Astrocyte (in vitro differentiated cells and primary cell): Measurements from ENCODE around the gene BIRC6. TPM values are rescaled to one million over a fixed set of nuclear protein-coding genes. Genes with fewer than 3 reads are reported as not detected.

ENCODE experiments used
- DNase-seq: peaks from one replicate; pipeline ENCODE4 v3.0.0-alpha.2; 2010; ENCODE audit warnings: low read depth
- FAIRE-seq: peaks from 2 replicates; lab custom pipeline; 2011; peaks lifted over from hg19 to GRCh38; lab: Jason Lieb, UNC
- H2AFZ ChIP-seq: 2 replicates; pipeline ENCODE4 v1.6.0; 2012; ENCODE audit warnings: low read depth, low read length, inconsistent platforms
- H3K27ac ChIP-seq: 2 replicates; pipeline ENCODE4 v1.5.1; 2011; ENCODE audit warnings: low read depth, low read length, inconsistent platforms
- H3K27me3 ChIP-seq: 2 replicates; pipeline ENCODE4 v1.6.0; 2011; ENCODE audit warnings: low read length, inconsistent platforms; ENCODE audit not compliant: insufficient read depth
- H3K36me3 ChIP-seq: 2 replicates; pipeline ENCODE4 v1.5.1; 2011; ENCODE audit warnings: low read length, inconsistent platforms; ENCODE audit not compliant: insufficient read depth
- H3K4me1 ChIP-seq: 2 replicates; pipeline ENCODE4 v1.5.1; 2011; ENCODE audit warnings: low read length, inconsistent platforms; ENCODE audit not compliant: insufficient read depth
- H3K4me2 ChIP-seq: 2 replicates; pipeline ENCODE4 v1.6.0; 2012; ENCODE audit warnings: low read length, inconsistent platforms
- H3K4me3 ChIP-seq: 2 replicates; pipeline ENCODE4 v1.5.1; 2011; ENCODE audit warnings: low read depth, mild to moderate bottlenecking, low read length, inconsistent platforms; ENCODE audit not compliant: insufficient read depth
- H3K79me2 ChIP-seq: 2 replicates; pipeline ENCODE4 v1.6.0; 2012; ENCODE audit warnings: mild to moderate bottlenecking, low read length, inconsistent platforms; ENCODE audit not compliant: insufficient read depth
- H3K9ac ChIP-seq: 2 replicates; pipeline ENCODE4 v1.6.0; 2012; ENCODE audit warnings: mild to moderate bottlenecking, low read length, inconsistent platforms
- H3K9me3 ChIP-seq: 2 replicates; pipeline ENCODE4 v1.5.1; 2012; ENCODE audit warnings: low read depth, mild to moderate bottlenecking, low read length, inconsistent platforms; ENCODE audit not compliant: insufficient read depth
- H4K20me1 ChIP-seq: 2 replicates; pipeline ENCODE4 v1.6.0; 2012; ENCODE audit warnings: low read length, inconsistent platforms; ENCODE audit not compliant: insufficient read depth
- H3K27ac Mint-ChIP-seq: one replicate; pipeline ENCODE4 v1.8.0; 2021; ENCODE audit warnings: mild to moderate bottlenecking, mixed read lengths; ENCODE audit not compliant: unreplicated experiment
- H3K27me3 Mint-ChIP-seq: one replicate; pipeline ENCODE4 v1.8.0; 2021; ENCODE audit warnings: low read depth, mixed read lengths; ENCODE audit not compliant: unreplicated experiment
- H3K36me3 Mint-ChIP-seq: one replicate; pipeline ENCODE4 v1.8.0; 2021; ENCODE audit warnings: low read depth, mixed read lengths; ENCODE audit not compliant: unreplicated experiment
- H3K4me1 Mint-ChIP-seq: one replicate; pipeline ENCODE4 v1.8.0; 2021; ENCODE audit warnings: low read depth, mixed read lengths; ENCODE audit not compliant: unreplicated experiment
- H3K4me3 Mint-ChIP-seq: one replicate; pipeline ENCODE4 v1.8.0; 2021; ENCODE audit warnings: mild to moderate bottlenecking, moderate library complexity, mixed read lengths; ENCODE audit not compliant: unreplicated experiment
- H3K9me3 Mint-ChIP-seq: one replicate; pipeline ENCODE4 v1.8.0; 2021; ENCODE audit warnings: mild to moderate bottlenecking, mixed read lengths; ENCODE audit not compliant: unreplicated experiment
- EZH2 ChIP-seq: IDR thresholded peaks from 2 replicates; pipeline ENCODE4 v1.6.1; 2012; ENCODE audit warnings: mild to moderate bottlenecking, low read length, inconsistent platforms; ENCODE audit not compliant: insufficient read depth
- total RNA-seq: library from RNA; stranded (reverse); gene quantifications from 2 replicates; pipeline ENCODE4 v1.2.1, GENCODE V29; 2021
- TF ChIP-seq, protein P1 (sequence below): IDR thresholded peaks from 2 replicates; pipeline ENCODE4 v1.5.1; 2011; ENCODE audit warnings: low read depth, mild to moderate bottlenecking, inconsistent platforms, low read length, moderate library complexity; ENCODE audit not compliant: insufficient read depth

Gene BIRC6
- total RNA-seq, 1 donor from 2014 or later: 86.1 TPM

DNA sequence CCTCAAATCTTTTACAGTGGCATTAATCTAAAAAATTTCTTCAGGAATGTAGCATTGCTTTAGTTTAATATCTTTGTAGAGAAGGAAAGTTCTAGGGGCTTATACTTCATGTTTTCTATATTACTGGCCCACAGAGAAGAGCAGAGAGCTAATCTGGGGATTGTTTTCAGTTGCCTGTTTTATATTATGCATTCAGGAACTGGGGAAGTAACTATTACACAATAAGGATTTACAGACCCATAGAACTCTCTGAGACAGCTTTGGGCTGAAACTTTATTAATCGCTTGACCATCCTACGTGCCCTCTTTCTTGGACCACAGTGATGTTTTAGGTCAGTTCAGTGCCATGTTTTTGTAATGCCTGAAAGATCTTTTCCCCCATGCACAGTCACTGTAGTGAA lies 29.9 kb downstream of the BIRC6 start:
- peaks cover 17% of the 10 kb centered on the region for H3K36me3 ChIP-seq
- no peak for TF ChIP-seq EZH2
- TF ChIP-seq, protein P1, sequence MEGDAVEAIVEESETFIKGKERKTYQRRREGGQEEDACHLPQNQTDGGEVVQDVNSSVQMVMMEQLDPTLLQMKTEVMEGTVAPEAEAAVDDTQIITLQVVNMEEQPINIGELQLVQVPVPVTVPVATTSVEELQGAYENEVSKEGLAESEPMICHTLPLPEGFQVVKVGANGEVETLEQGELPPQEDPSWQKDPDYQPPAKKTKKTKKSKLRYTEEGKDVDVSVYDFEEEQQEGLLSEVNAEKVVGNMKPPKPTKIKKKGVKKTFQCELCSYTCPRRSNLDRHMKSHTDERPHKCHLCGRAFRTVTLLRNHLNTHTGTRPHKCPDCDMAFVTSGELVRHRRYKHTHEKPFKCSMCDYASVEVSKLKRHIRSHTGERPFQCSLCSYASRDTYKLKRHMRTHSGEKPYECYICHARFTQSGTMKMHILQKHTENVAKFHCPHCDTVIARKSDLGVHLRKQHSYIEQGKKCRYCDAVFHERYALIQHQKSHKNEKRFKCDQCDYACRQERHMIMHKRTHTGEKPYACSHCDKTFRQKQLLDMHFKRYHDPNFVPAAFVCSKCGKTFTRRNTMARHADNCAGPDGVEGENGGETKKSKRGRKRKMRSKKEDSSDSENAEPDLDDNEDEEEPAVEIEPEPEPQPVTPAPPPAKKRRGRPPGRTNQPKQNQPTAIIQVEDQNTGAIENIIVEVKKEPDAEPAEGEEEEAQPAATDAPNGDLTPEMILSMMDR: no peak
- Mint-ChIP-seq H3K27me3 (no peaks in the 10 kb centered on the region), H3K4me3 (no peak overlapping the region), H3K27ac (no peak overlapping the region), H3K9me3 (no peaks in the 10 kb centered on the region), H3K36me3 (peaks cover 8% of the 10 kb centered on the region), H3K4me1 (no peaks in the 10 kb centered on the region)
- no peak overlapping the region for H2AFZ ChIP-seq
- DNase-seq: no peak
- no peak overlapping the region for H3K9ac ChIP-seq
- no peaks in the 10 kb centered on the region for H3K4me1 ChIP-seq
- H3K9me3 ChIP-seq: no peaks in the 10 kb centered on the region
- H3K27ac ChIP-seq: no peak overlapping the region
- H3K79me2 ChIP-seq: peaks cover 53% of the 10 kb centered on the region
- H3K4me3 ChIP-seq: no peak overlapping the region
- H3K4me2 ChIP-seq: no peak overlapping the region
- no peaks in the 10 kb centered on the region for H3K27me3 ChIP-seq
- H4K20me1 ChIP-seq: peaks cover 37% of the 10 kb centered on the region
- no peak for FAIRE-seq

DNA sequence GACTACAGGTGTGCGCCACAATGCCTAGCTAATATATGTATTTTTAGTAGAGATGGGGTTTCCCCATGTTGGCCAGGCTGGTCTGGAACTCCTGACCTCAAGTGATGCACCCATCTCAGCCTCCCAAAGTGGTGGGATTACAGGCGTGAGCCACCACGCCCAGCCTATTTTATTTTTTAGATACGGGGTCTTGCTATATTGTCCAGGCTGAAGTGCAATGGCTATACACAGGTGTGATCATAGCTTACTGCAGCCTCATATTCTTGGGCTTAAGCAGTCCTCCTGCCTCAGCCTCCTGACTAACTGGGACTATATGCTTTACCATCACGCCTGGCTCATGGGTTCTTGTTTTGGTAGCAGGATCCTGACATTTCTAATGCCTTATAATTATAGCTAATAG lies 42.4 kb downstream of the BIRC6 start:
- no peak for FAIRE-seq
- TF ChIP-seq, protein P1: no peak
- TF ChIP-seq EZH2: no peak

DNA sequence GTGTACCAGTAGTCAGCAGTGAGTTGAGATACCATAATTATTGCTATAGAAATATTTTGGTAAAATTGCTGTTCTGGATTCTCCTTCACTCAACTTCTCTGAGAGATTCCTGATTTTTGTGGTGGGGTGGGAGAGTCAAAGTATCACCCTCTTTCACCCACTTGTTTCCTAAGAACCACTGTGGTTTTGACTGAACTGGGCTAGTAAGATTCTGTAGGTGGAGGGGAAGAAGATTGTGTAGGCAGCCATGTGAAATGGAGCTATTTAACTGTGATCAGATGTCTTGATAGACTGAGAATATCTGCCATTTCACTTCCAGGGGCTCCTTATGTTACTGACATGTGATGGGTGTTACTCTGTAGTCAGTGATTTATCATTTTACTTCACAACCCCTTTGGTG lies 45.3 kb downstream of the BIRC6 start:
- H3K79me2 ChIP-seq: peaks cover 4% of the 10 kb centered on the region
- no peak overlapping the region for H3K4me2 ChIP-seq
- H3K27me3 ChIP-seq: no peaks in the 10 kb centered on the region
- no peaks in the 10 kb centered on the region for H3K9me3 ChIP-seq
- Mint-ChIP-seq H3K36me3 (peaks cover 6% of the 10 kb centered on the region), H3K27ac (no peak overlapping the region), H3K9me3 (no peaks in the 10 kb centered on the region), H3K27me3 (no peaks in the 10 kb centered on the region), H3K4me3 (no peak overlapping the region), H3K4me1 (peaks cover 4% of the 10 kb centered on the region)
- FAIRE-seq (no peak), DNase-seq (no peak)
- no peak overlapping the region for H3K9ac ChIP-seq
- peaks cover 21% of the 10 kb centered on the region for H3K36me3 ChIP-seq
- H4K20me1 ChIP-seq: peaks cover 15% of the 10 kb centered on the region
- no peak overlapping the region for H2AFZ ChIP-seq
- H3K4me1 ChIP-seq: no peaks in the 10 kb centered on the region
- no peak overlapping the region for H3K27ac ChIP-seq
- no peak for TF ChIP-seq EZH2
- TF ChIP-seq, protein P1: no peak
- H3K4me3 ChIP-seq: no peak overlapping the region

More for the DNA sequence above, 42.4 kb downstream of the BIRC6 start:
- H3K79me2 ChIP-seq: peaks cover 6% of the 10 kb centered on the region
- peaks cover 8% of the 10 kb centered on the region for H3K36me3 Mint-ChIP-seq
- no peak overlapping the region for H3K4me3 ChIP-seq
- H3K4me3 Mint-ChIP-seq: no peak overlapping the region
- no peaks in the 10 kb centered on the region for H3K4me1 ChIP-seq
- no peaks in the 10 kb centered on the region for H3K27me3 ChIP-seq
- H3K4me1 Mint-ChIP-seq: peaks cover 4% of the 10 kb centered on the region
- no peaks in the 10 kb centered on the region for H3K27me3 Mint-ChIP-seq
- no peak overlapping the region for H2AFZ ChIP-seq
- no peak overlapping the region for H3K27ac Mint-ChIP-seq
- H3K9ac ChIP-seq: no peak overlapping the region
- H3K4me2 ChIP-seq: no peak overlapping the region
- H3K36me3 ChIP-seq: peaks cover 22% of the 10 kb centered on the region
- no peaks in the 10 kb centered on the region for H3K9me3 ChIP-seq
- no peak for DNase-seq
- H3K27ac ChIP-seq: no peak overlapping the region
- peaks cover 15% of the 10 kb centered on the region for H4K20me1 ChIP-seq
- no peaks in the 10 kb centered on the region for H3K9me3 Mint-ChIP-seq
